Effector memory CD4-positive, alpha-beta T cell (primary cell): Measurements from ENCODE around the gene NOD1.
A peak's percentile ranks its signal among the peaks of the same experiment; 100 is the strongest.

Experiments
- DNase-seq, 3 donors: peaks; one replicate each; pipeline ENCODE4 v3.0.0-alpha.2; 2020
- H3K27ac ChIP-seq: 2 replicates; pipeline ENCODE4 v1.7.0; 2013; ENCODE audit warnings: mild to moderate bottlenecking, low read length, moderate library complexity; ENCODE audit not compliant: insufficient read depth, poor library complexity, severe bottlenecking
- H3K27me3 ChIP-seq: replicated peaks from 2 replicates; pipeline ENCODE4 v1.7.0; 2013; ENCODE audit warnings: mild to moderate bottlenecking, low read length; ENCODE audit not compliant: insufficient read depth, control insufficient read depth, poor library complexity, severe bottlenecking
- H3K36me3 ChIP-seq: 2 replicates; pipeline ENCODE4 v1.7.0; 2013; ENCODE audit warnings: mild to moderate bottlenecking, low read length, moderate library complexity; ENCODE audit not compliant: control insufficient read depth, insufficient read depth
- H3K4me1 ChIP-seq: 2 replicates; pipeline ENCODE4 v1.7.0; 2013; ENCODE audit warnings: low read length, mild to moderate bottlenecking; ENCODE audit not compliant: control insufficient read depth, insufficient read depth, poor library complexity, severe bottlenecking
- H3K4me3 ChIP-seq: 2 replicates; pipeline ENCODE4 v1.7.0; 2013; ENCODE audit warnings: low read length, low read depth, mild to moderate bottlenecking; ENCODE audit not compliant: insufficient read depth, poor library complexity, severe bottlenecking
- H3K9me3 ChIP-seq: 2 replicates; pipeline ENCODE4 v1.7.0; 2013; ENCODE audit warnings: mild to moderate bottlenecking, low read length, moderate library complexity; ENCODE audit not compliant: control insufficient read depth

NOD1 gene

DNA sequence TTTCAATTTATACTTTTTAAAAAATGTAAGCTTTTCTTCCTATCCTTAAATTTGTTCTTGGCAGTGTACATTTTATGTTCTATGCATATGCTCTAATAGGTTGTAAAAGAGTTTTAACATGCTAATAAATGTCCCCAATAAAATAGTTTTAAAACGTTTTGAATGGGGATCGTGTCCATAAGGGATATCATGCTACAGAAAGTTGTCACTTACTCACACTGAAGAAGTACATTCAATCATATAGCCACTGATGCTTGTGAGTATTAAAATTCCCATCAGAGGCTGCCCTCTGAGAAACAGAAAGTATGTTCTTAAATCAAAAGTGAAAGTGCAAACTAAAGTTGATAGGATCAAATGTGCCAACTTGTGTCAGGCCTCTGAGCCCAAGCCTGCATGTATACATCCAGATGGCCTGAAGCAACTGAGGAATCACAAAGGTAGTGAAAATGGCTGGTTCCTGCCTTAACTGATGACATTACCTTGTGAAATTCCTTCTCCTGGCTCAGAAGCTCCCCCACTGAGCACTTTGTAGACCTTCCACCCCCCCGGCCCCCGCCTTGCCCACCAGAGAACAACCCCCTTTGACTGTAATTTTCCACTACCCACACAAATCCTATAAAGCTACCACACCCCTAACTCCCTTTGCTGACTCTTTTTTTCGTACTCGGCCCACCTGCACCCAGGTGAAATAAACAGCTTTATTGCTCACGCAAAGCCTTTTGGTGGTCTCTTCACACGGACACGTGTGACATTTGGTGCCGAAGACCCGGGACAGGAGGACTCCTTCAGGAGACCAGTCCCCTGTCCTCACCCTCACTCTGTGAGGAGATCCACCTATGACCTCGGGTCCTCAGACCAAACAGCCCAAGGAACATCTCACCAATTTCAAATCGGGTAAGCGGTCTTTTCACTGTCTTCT is 877 bp upstream of the NOD1 start:
- Histone ChIP-seq H3K36me3 (no peaks in the 10 kb centered on the region), H3K4me3 (peak overlapping the region; percentile 79), H3K27me3 (no peaks in the 10 kb centered on the region), H3K4me1 (no peaks in the 10 kb centered on the region), H3K9me3 (no peaks in the 10 kb centered on the region), H3K27ac (peak overlapping the region; percentile 71)
- DNase-seq = peak in 1 of 3 donors; percentile 18

DNA sequence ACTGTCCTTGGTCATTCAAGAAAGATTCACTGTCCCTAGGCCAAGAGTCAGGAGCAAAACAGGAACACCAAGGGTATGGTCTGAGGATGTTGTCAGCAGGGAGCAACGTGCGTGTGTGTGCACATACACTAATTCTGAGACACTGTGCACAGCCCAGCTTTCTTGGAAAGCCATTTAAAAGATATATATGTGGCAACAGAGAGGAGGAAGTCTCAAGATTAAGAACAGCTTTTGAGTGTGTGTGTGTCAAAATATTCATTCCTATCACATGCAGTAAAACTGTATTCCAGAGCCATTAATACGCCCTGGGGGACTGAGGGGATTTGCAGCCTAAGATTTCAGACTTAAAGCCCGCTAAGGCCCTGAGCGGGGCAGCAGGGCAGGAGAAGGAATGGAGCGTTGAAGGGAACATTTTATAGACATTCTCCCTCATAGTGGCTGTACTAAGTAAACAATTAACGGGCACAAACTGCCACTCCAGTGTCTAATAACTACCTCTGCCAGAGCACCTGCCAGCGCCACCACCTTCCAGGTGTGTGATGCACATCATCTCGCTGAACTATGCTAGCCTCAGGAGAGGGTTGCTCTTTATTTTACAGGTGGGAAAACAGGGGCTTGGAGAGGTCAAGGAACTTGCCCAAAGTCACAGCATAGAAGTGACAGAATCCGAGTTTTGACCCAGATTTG is 2.0 kb downstream of the NOD1 start:
- Histone ChIP-seq H3K36me3 (no peaks in the 10 kb centered on the region), H3K4me1 (peaks cover 10% of the 10 kb centered on the region), H3K27ac (no peak overlapping the region), H3K4me3 (no peak overlapping the region), H3K27me3 (no peaks in the 10 kb centered on the region), H3K9me3 (no peaks in the 10 kb centered on the region)
- no peak for DNase-seq

- no peaks in the 10 kb centered on the region for H3K27me3 ChIP-seq
- H3K27ac ChIP-seq = no peak overlapping the region
- no peak overlapping the region for H3K4me3 ChIP-seq
- peaks cover 12% of the 10 kb centered on the region for H3K4me1 ChIP-seq
- H3K36me3 ChIP-seq = no peaks in the 10 kb centered on the region
- H3K9me3 ChIP-seq = no peaks in the 10 kb centered on the region
- DNase-seq = no peak
Observed at GRCh38 chr7:30475580-30475979, 3.0 kb downstream of the NOD1 start.

DNA sequence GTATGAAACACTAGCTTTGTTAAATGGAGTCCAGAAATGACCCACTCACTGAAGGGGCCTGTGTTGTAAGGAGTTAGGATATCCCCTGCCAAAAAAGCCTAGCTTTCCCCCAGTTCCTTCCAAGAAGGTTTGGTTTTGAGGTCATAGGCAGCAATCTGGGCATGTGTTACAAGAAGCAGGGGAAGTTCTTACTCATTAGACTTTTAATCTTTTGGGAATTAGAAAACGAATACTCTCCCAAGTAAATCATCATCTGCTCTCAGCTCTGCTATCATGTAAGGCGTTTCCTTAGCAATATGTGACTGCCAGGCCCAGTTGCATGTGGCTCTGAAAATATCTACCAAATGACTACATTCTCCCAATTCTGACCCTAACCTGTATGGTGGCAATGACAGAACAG is 3.7 kb downstream of the NOD1 start:
- Histone ChIP-seq H3K27me3 (no peaks in the 10 kb centered on the region), H3K9me3 (no peaks in the 10 kb centered on the region), H3K4me1 (peaks cover 13% of the 10 kb centered on the region), H3K4me3 (no peak overlapping the region), H3K27ac (no peak overlapping the region), H3K36me3 (no peaks in the 10 kb centered on the region)
- DNase-seq = no peak

- no peak for DNase-seq
- Histone ChIP-seq H3K36me3 (no peaks in the 10 kb centered on the region), H3K27me3 (no peaks in the 10 kb centered on the region), H3K27ac (no peak overlapping the region), H3K4me1 (peaks cover 15% of the 10 kb centered on the region), H3K9me3 (no peaks in the 10 kb centered on the region), H3K4me3 (no peak overlapping the region)
Observed at GRCh38 chr7:30474485-30474884, 4.1 kb downstream of the NOD1 start.

- H3K4me3 ChIP-seq = no peak overlapping the region
- no peak for DNase-seq
- H3K27me3 ChIP-seq = no peaks in the 10 kb centered on the region
- H3K9me3 ChIP-seq = no peaks in the 10 kb centered on the region
- peaks cover 15% of the 10 kb centered on the region for H3K4me1 ChIP-seq
- H3K36me3 ChIP-seq = no peaks in the 10 kb centered on the region
- H3K27ac ChIP-seq = no peak overlapping the region
Observed at GRCh38 chr7:30473903-30474302, 4.7 kb downstream of the NOD1 start.

DNA sequence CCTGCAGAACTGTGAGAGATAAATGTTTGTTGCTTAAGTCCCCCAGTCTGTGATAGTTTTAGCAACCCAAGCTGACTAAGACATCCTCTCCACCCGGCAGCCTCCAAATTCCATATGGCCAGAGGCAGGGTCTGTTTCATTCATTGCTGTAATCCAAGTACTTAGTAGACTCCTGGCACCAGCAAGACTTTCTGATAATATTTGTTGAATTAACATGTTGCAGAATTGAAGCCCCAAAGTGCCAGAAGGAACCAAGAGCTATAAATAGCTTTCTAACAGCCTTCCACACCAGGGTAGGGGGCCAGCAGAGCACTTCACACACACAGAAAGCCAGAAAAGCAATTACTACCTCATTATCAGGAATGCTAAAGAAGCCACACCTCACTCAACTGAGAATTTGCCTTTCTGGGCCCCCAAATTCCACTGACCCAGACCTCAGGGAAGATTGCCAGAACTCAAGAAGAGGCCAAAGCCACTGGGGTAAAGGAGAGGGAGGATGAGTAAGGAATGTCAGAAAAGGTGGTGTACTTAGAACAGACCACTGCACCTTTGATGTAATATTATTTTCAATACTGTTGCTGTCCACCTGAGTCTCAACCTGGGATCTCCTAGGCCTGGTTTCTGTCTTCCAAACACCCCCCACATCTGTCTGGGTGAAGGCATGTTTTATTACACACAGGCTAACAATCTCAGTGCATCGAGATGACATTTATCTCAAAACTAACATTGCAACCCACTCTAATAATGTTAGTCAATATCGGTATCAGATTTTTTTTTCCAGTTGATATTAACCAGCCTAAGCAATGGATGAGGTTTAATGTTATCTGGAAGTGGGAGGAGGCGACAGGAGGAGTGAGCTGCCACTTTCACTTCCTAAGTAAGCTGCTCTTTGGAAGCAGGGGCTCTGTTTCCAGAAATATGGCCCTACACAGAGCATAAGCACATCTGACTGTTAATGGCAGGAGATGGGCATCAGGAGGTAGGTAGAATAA is 5.5 kb downstream of the NOD1 start:
- DNase-seq = no peak
- no peaks in the 10 kb centered on the region for H3K36me3 ChIP-seq
- H3K27ac ChIP-seq = no peak overlapping the region
- H3K4me1 ChIP-seq = peaks cover 15% of the 10 kb centered on the region
- no peaks in the 10 kb centered on the region for H3K27me3 ChIP-seq
- no peaks in the 10 kb centered on the region for H3K9me3 ChIP-seq
- H3K4me3 ChIP-seq = no peak overlapping the region

GRCh38 chr7:30472081-30472783 is 6.4 kb downstream of the NOD1 start:
- Histone ChIP-seq H3K9me3 (no peaks in the 10 kb centered on the region), H3K4me1 (peaks cover 15% of the 10 kb centered on the region), H3K4me3 (no peak overlapping the region), H3K27ac (no peak overlapping the region), H3K27me3 (no peaks in the 10 kb centered on the region), H3K36me3 (no peaks in the 10 kb centered on the region)
- no peak for DNase-seq

DNA sequence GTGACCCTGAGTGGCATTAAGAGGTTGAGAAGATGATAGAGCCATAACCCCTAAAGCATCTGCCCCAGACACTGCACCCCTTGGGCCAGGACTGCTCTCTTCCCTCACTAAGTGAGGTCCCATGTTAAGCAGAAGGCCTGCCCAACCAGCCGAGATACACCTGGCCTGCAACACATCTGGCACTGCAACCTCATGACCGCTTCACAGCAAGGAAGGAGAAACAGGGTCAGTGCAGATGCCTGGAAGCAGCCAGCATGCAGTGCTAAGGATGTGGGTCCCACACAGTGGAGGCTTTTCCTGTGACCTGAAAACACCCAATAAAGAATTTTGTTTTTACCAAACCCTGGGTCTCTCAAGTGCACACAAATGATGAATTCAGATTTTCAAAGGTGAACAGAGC is 7.4 kb downstream of the NOD1 start:
- Histone ChIP-seq H3K4me3 (no peak overlapping the region), H3K36me3 (no peaks in the 10 kb centered on the region), H3K9me3 (no peaks in the 10 kb centered on the region), H3K27ac (no peak overlapping the region), H3K4me1 (peaks cover 15% of the 10 kb centered on the region), H3K27me3 (no peaks in the 10 kb centered on the region)
- DNase-seq = no peak
